HEK293T (cell line): ENCODE measurements around the gene RELA.

ENCODE experiments used
- BHLHE40 ChIP-seq: fragments of 450-650 bp; IDR thresholded peaks from 2 replicates; pipeline ENCODE4 v1.6.1; 2016; ENCODE audit warnings: mild to moderate bottlenecking, moderate library complexity, borderline replicate concordance
- ELF4 ChIP-seq: fragments of 450-650 bp; IDR thresholded peaks from 2 replicates; pipeline ENCODE4 v1.6.1; 2017; ENCODE audit warnings: antibody characterized with exemption

- TF ChIP-seq ELF4 = no peak
- no peak for TF ChIP-seq BHLHE40
Measured at GRCh38 chr11:65654375-65655349, 8.1 kb downstream of the RELA start.
